Mammary epithelial cell (primary cell): ENCODE measurements around the gene UBA5.

Source experiments
- EZH2 ChIP-seq: IDR thresholded peaks from 2 replicates; pipeline ENCODE4 v1.6.1; 2012; ENCODE audit warnings: low read length, inconsistent platforms, borderline replicate concordance
- TF ChIP-seq, protein P1 (sequence below), 2 donors: IDR thresholded peaks in 1 of 2; conservative IDR thresholded peaks in 1 of 2; 2 replicates each; pipeline ENCODE4 v1.5.1; 2011 to 2012; ENCODE audit warnings: inconsistent platforms in 2 of 2, low read length in 2 of 2, mild to moderate bottlenecking in 2 of 2, control low read depth in 1 of 2, low read depth in 1 of 2; ENCODE audit not compliant: insufficient read depth in 1 of 2; ENCODE audit errors: extremely low read depth in 1 of 2

DNA sequence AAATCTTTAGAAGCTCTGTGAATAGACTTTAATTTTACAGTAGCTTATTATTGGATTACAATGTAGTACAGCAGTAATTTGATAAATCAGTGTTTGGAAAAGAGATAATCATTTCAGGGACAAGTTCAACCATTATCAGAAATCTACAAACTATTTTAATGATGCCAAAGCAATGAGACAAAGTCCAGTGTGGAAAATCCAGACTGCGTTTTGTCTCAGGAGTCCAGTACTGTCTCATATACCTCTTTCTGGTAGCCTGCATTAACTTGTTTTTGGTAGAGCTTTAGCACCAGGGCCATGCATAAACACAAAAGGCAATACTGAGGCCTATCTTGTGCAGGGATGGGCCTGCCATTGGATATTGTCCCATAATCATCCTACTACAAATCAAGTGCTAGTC, 43.3 kb upstream of the UBA5 start:
- TF ChIP-seq, protein P1, sequence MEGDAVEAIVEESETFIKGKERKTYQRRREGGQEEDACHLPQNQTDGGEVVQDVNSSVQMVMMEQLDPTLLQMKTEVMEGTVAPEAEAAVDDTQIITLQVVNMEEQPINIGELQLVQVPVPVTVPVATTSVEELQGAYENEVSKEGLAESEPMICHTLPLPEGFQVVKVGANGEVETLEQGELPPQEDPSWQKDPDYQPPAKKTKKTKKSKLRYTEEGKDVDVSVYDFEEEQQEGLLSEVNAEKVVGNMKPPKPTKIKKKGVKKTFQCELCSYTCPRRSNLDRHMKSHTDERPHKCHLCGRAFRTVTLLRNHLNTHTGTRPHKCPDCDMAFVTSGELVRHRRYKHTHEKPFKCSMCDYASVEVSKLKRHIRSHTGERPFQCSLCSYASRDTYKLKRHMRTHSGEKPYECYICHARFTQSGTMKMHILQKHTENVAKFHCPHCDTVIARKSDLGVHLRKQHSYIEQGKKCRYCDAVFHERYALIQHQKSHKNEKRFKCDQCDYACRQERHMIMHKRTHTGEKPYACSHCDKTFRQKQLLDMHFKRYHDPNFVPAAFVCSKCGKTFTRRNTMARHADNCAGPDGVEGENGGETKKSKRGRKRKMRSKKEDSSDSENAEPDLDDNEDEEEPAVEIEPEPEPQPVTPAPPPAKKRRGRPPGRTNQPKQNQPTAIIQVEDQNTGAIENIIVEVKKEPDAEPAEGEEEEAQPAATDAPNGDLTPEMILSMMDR (conservative IDR thresholded peaks at IDR 0.05 in 1 of 2, IDR thresholded peaks at IDR 0.05 in 1 of 2; ENCODE audit: extremely low read depth in 1 of 2, insufficient read depth in 1 of 2, low read depth in 1 of 2, low read length in 2 of 2): no peak
- no peak for TF ChIP-seq EZH2
